Endothelial cell of umbilical vein (primary cell): ENCODE results near the gene SMIM10. TPM values are rescaled to one million over a fixed set of nuclear protein-coding genes. Genes with fewer than 3 reads are reported as not detected.

ENCODE experiments used
- BruUV-seq: library from RNA; stranded (reverse); fragments of 400-500 nt; replicated peaks from 2 replicates; lab custom pipeline; 2021; lab: Mats Ljungman, UMichigan
- CTCF ChIA-PET: fragments of 300-600, 350-600 bp; sonication (Branson Sonifier 250); formaldehyde crosslinking; loops from one replicate; lab custom pipeline; 2021; ENCODE audit warnings: antibody characterized with exemption, inconsistent platforms; lab: Charles Lee
- POLR2A ChIA-PET: fragments of 300-600, 350-600 bp; sonication (Branson Sonifier 250); formaldehyde crosslinking; loops from one replicate; lab custom pipeline; 2021; ENCODE audit warnings: antibody characterized with exemption, inconsistent platforms; lab: Charles Lee
- DNase-seq: peaks from one replicate; pipeline ENCODE4 v3.0.0-alpha.2; 2011; ENCODE audit warnings: low read depth, low spot score
- FAIRE-seq: peaks from 2 replicates; lab custom pipeline; 2011; peaks lifted over from hg19 to GRCh38; lab: Jason Lieb, UNC
- H2AFZ ChIP-seq: 2 replicates; pipeline ENCODE4 v1.6.0; 2012; ENCODE audit warnings: low read depth, low read length, control low read depth, inconsistent platforms
- H3K27ac ChIP-seq: 2 replicates; pipeline ENCODE4 v1.5.1; 2011; ENCODE audit warnings: low read depth, mild to moderate bottlenecking, control low read depth, low read length, moderate library complexity; ENCODE audit not compliant: insufficient read depth
- H3K27me3 ChIP-seq, 2 experiments: 2 replicates each; pipeline versions ENCODE4 v1.6.0 to v1.6.1; 2011; ENCODE audit warnings: low read length in 2 of 2, mixed read lengths in 1 of 2; ENCODE audit not compliant: control insufficient read depth in 2 of 2, insufficient read depth in 2 of 2
- H3K36me3 ChIP-seq, 2 experiments: 2 replicates in 1 of 2; 3 replicates in 1 of 2; pipeline ENCODE4 v1.5.1; 2011; ENCODE audit warnings: low read length in 2 of 2, mild to moderate bottlenecking in 1 of 2, moderate library complexity in 1 of 2; ENCODE audit not compliant: control insufficient read depth in 2 of 2, insufficient read depth in 2 of 2; ENCODE audit errors: extremely low read depth in 1 of 2
- H3K4me1 ChIP-seq: 3 replicates; pipeline ENCODE4 v1.5.1; 2011; ENCODE audit warnings: mild to moderate bottlenecking, low read length; ENCODE audit not compliant: control insufficient read depth, insufficient read depth; ENCODE audit errors: extremely low read depth
- H3K4me2 ChIP-seq: 2 replicates; pipeline ENCODE4 v1.6.1; 2011; ENCODE audit warnings: low read length, control low read depth, mixed read lengths; ENCODE audit not compliant: insufficient read depth
- H3K4me3 ChIP-seq, 3 experiments: fragments of 200-600 bp in 1 of 3; sonication (generic), shearing (Covaris generic) in 1 of 3; replicated peaks in 1 of 3; 2 replicates each; pipeline ENCODE4 v1.5.1; 2011 to 2016; ENCODE audit warnings: control low read depth in 3 of 3, low read length in 3 of 3, mild to moderate bottlenecking in 2 of 3, inconsistent platforms in 1 of 3, low read depth in 1 of 3, moderate library complexity in 1 of 3; ENCODE audit not compliant: insufficient read depth in 1 of 3
- H3K79me2 ChIP-seq: 2 replicates; pipeline ENCODE4 v1.6.0; 2012; ENCODE audit warnings: low read length, inconsistent platforms; ENCODE audit not compliant: control insufficient read depth, insufficient read depth
- H3K9ac ChIP-seq: replicated peaks from 2 replicates; pipeline ENCODE3; 2011; ENCODE audit warnings: low read length, control low read depth; ENCODE audit not compliant: insufficient read depth; ENCODE audit errors: extremely low read depth
- H3K9me1 ChIP-seq: replicated peaks from 3 replicates; pipeline ENCODE4 v1.6.0; 2011; ENCODE audit warnings: mild to moderate bottlenecking, low read length; ENCODE audit not compliant: control insufficient read depth, insufficient read depth; ENCODE audit errors: extremely low read depth
- H3K9me3 ChIP-seq: replicated peaks from 2 replicates; pipeline ENCODE4 v1.5.1; 2012; ENCODE audit warnings: low read length, inconsistent platforms; ENCODE audit not compliant: control insufficient read depth, insufficient read depth
- H4K20me1 ChIP-seq: replicated peaks from 2 replicates; pipeline ENCODE3; 2011; ENCODE audit warnings: mild to moderate bottlenecking, low read length; ENCODE audit not compliant: control insufficient read depth, insufficient read depth; ENCODE audit errors: extremely low read depth
- CTCF ChIP-seq, 2 donors: IDR thresholded peaks; 1 replicate in 1 of 2; 2 replicates in 1 of 2; pipeline ENCODE4 v1.5.1; 2011; ENCODE audit warnings: low read length in 2 of 2, mild to moderate bottlenecking in 2 of 2, moderate library complexity in 2 of 2, control low read depth in 1 of 2, inconsistent platforms in 1 of 2, low read depth in 1 of 2; ENCODE audit not compliant: insufficient read depth in 1 of 2; ENCODE audit errors: extremely low read depth in 1 of 2
- EZH2 ChIP-seq: IDR thresholded peaks from 2 replicates; pipeline ENCODE4 v1.6.1; 2012; ENCODE audit warnings: borderline replicate concordance, low read depth, mild to moderate bottlenecking, moderate library complexity, low read length, inconsistent platforms; ENCODE audit not compliant: severe bottlenecking
- FOS ChIP-seq: IDR thresholded peaks from 2 replicates; pipeline ENCODE4 v1.6.1; 2011; ENCODE audit warnings: mild to moderate bottlenecking, low read length, moderate library complexity, borderline replicate concordance; ENCODE audit not compliant: insufficient read depth
- GATA2 ChIP-seq: IDR thresholded peaks from 2 replicates; pipeline ENCODE4 v1.7.0; 2011; ENCODE audit warnings: low read depth, mild to moderate bottlenecking, moderate library complexity, mixed read lengths, low read length; ENCODE audit not compliant: insufficient read length, insufficient read depth
- JUN ChIP-seq: IDR thresholded peaks from 2 replicates; pipeline ENCODE4 v1.6.1; 2011; ENCODE audit warnings: borderline replicate concordance, low read depth; ENCODE audit not compliant: insufficient read length, insufficient read depth
- MAX ChIP-seq: IDR thresholded peaks from 2 replicates; pipeline ENCODE4 v1.6.1; 2011; ENCODE audit not compliant: insufficient read depth, insufficient read length
- MYC ChIP-seq: IDR thresholded peaks from one replicate; pipeline ENCODE4 v1.6.1; 2011; ENCODE audit warnings: mild to moderate bottlenecking, low read depth, low read length
- POLR2A ChIP-seq: IDR thresholded peaks from 2 replicates; pipeline ENCODE4 v1.6.1; 2012; ENCODE audit warnings: low read depth, mild to moderate bottlenecking, control low read depth, low read length
- POLR2AphosphoS5 ChIP-seq: IDR thresholded peaks from 2 replicates; pipeline ENCODE4 v1.6.1; 2012; ENCODE audit warnings: low read depth, mild to moderate bottlenecking, control low read depth, low read length, moderate library complexity; ENCODE audit not compliant: insufficient read depth
- dilution Hi-C: fragments of 300-500 bp; cut with MboI; formaldehyde crosslinking; loops from one replicate; pipeline ENCODE4 v1.15.0; 2019; ENCODE audit warnings: low sequenced_read_pairs; ENCODE audit not compliant: extremely low pct_ligation_motif_present
- intact Hi-C: fragments of 100-400 bp; cut with micrococcal nuclease; formaldehyde crosslinking; loops from one replicate; pipeline ENCODE4 v1.10.0; 2022
- polyA plus RNA-seq, 4 experiments: library from polyadenylated mRNA; depleted of rRNA in 3 of 4; stranded (reverse) in 3 of 4; unstranded in 1 of 4; fragments of >200 nt; gene quantifications; 2 replicates each; pipeline versions ENCODE4 v1.2.1 to v1.2.3, GENCODE V29; 2011 to 2012; ENCODE audit warnings: missing spikeins in 1 of 4
- total RNA-seq: library from RNA; stranded (reverse); gene quantifications from 2 replicates; pipeline ENCODE4 v1.2.3, GENCODE V29; 2021

SMIM10 gene
- total and polyA plus RNA-seq, 2 donors (not counting 3 experiments of a cell fraction or from before 2014, with no cell fraction given), result 2.0 to 2.7 TPM

- CTCF ChIA-PET, result interaction anchor here (1.4 kb wide), 1 partner anchor 30 kb away, joined by 4 read pairs; no protein-coding TSS in a partner anchor
- intact Hi-C loops, result no loop called here
- no peak overlapping the region for H3K27ac ChIP-seq
These were observed 7.5 kb downstream of the SMIM10 start for GRCh38 chrX:134998246-134998645.

More at GRCh38 chrX:134998246-134998645, 7.5 kb downstream of the SMIM10 start:
- DNase-seq (no peak), FAIRE-seq (no peak)
- Histone ChIP-seq H3K79me2 (no peaks in the 10 kb centered on the region), H3K4me3 (no peak overlapping the region), H3K9me3 (no peaks in the 10 kb centered on the region), H3K27me3 (no peaks in the 10 kb centered on the region), H3K4me1 (peaks cover 5% of the 10 kb centered on the region), H4K20me1 (no peaks in the 10 kb centered on the region), H3K36me3 (no peaks in the 10 kb centered on the region), H3K9ac (no peak overlapping the region), H2AFZ (no peak overlapping the region), H3K9me1 (no peaks in the 10 kb centered on the region), H3K4me2 (no peak overlapping the region)
- BruUV-seq, result no TSS peak
- TF ChIP-seq GATA2 (no peak), POLR2AphosphoS5 (no peak), EZH2 (no peak), CTCF (IDR thresholded peaks at IDR 0.05; ENCODE audit: extremely low read depth in 1 of 2, insufficient read depth in 1 of 2, low read depth in 1 of 2, low read length in 2 of 2) (no peak), MAX (no peak), MYC (no peak), POLR2A (no peak), FOS (no peak), JUN (no peak)
- dilution Hi-C loops, result no loop called here
- POLR2A ChIA-PET, result no interaction called here
